Thoracic aorta (tissue), 2 donors: ENCODE results near the gene ATP2C1. TPM values are rescaled to one million over a fixed set of nuclear protein-coding genes. Genes with fewer than 3 reads are reported as not detected.

Experiments
- ATAC-seq: fragments of 150-250 bp; one replicate; pipeline ENCODE4 v1.8.0; 2017; ENCODE audit warnings: low read depth; ENCODE audit not compliant: insufficient number of reproducible peaks, low FRiP score
- DNase-seq: peaks from one replicate; pipeline ENCODE4 v3.0.0-alpha.2; 2020; ENCODE audit warnings: low spot score
- H3K27ac ChIP-seq, 2 donors: fragments of 200-600 bp; sonication (generic); 1 replicate in 1 of 2; 2 replicates in 1 of 2; pipeline ENCODE4 v1.5.1; 2016; ENCODE audit warnings: mild to moderate bottlenecking in 2 of 2, moderate library complexity in 2 of 2
- H3K27me3 ChIP-seq: fragments of 200-600 bp; sonication (generic); replicated peaks from 2 replicates; pipeline ENCODE4 v1.6.0; 2016; ENCODE audit warnings: mild to moderate bottlenecking; ENCODE audit not compliant: insufficient read depth
- H3K36me3 ChIP-seq: fragments of 200-600 bp; sonication (generic); one replicate; pipeline ENCODE4 v1.5.1; 2016
- H3K4me1 ChIP-seq, 2 donors: fragments of 200-600 bp; sonication (generic); 1 replicate in 1 of 2; 2 replicates in 1 of 2; pipeline versions ENCODE4 v1.5.1 to v1.6.0; 2016; ENCODE audit warnings: low read depth in 2 of 2, mild to moderate bottlenecking in 1 of 2; ENCODE audit not compliant: control insufficient read depth in 1 of 2
- H3K4me3 ChIP-seq: fragments of 200-600 bp; sonication (generic); 2 replicates; pipeline ENCODE4 v1.5.1; 2016; ENCODE audit warnings: mild to moderate bottlenecking
- H3K9me3 ChIP-seq: fragments of 200-600 bp; sonication (generic); 2 replicates; pipeline ENCODE4 v1.5.1; 2016
- total RNA-seq, 2 donors: library from RNA; depleted of rRNA; stranded (reverse); fragments of >200 nt; gene quantifications; one replicate each; pipeline versions ENCODE4 v1.1.0 to v1.2.3, GENCODE V29; 2016
- TF ChIP-seq, protein P1 (sequence below): fragments of 200-600 bp; sonication (generic); IDR thresholded peaks from one replicate; pipeline ENCODE4 v1.5.1; 2019; ENCODE audit warnings: antibody characterized with exemption

The ATP2C1 gene, protein sequence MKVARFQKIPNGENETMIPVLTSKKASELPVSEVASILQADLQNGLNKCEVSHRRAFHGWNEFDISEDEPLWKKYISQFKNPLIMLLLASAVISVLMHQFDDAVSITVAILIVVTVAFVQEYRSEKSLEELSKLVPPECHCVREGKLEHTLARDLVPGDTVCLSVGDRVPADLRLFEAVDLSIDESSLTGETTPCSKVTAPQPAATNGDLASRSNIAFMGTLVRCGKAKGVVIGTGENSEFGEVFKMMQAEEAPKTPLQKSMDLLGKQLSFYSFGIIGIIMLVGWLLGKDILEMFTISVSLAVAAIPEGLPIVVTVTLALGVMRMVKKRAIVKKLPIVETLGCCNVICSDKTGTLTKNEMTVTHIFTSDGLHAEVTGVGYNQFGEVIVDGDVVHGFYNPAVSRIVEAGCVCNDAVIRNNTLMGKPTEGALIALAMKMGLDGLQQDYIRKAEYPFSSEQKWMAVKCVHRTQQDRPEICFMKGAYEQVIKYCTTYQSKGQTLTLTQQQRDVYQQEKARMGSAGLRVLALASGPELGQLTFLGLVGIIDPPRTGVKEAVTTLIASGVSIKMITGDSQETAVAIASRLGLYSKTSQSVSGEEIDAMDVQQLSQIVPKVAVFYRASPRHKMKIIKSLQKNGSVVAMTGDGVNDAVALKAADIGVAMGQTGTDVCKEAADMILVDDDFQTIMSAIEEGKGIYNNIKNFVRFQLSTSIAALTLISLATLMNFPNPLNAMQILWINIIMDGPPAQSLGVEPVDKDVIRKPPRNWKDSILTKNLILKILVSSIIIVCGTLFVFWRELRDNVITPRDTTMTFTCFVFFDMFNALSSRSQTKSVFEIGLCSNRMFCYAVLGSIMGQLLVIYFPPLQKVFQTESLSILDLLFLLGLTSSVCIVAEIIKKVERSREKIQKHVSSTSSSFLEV
- 10 to 100 TPM; 51.1 to 53.1 TPM for total RNA-seq

DNA sequence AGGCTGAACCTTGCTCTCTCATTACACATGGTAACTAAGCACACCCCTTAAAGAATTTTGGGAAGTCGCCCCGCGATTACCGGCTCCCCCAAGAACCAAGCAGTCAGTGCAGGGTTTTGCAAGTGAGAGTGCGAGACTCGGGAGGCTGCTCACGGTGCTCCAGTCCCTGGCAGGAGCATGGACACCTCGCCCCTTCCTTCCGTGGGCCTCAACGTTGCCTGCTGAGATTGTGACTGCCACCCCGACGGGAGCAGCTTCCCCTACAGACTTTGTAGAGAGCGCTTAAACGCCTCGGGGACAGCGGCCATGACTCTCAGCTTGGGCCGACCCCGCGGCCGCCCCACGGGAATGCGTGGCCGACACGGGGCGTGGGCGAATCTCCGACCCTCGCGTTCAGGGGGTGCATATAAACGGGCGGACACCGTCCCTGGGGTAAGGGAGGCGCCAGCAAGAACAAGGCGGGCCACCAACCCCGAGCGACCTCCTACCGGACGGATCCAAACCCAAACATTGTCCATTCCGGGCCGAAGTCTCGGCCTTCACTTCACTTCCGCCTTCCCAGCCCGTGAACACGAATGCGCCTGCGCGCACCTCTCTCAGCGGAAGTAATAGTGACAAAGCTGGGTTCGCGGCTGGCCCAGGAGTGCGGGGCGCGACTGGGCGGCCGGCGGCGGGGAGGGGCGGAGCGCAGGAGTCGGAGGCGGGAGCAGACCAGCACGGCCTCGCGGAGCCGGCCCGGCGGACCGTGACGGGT lies at the start of gene ATP2C1:
ATP2C1 (plus strand) TSS at position 709 of the 754 bp plus-strand sequence. CDS start 686 bp downstream, outside the sequence.
- Histone ChIP-seq H3K36me3 (no peaks in the 10 kb centered on the region), H3K4me1 (peaks cover 9 to 30% of the 10 kb centered on the region in 2 donors), H3K27ac (peak within 1 kb of the TSS; percentile 98 to 99), H3K27me3 (no peaks in the 10 kb centered on the region), H3K9me3 (no peaks in the 10 kb centered on the region), H3K4me3 (peak within 1 kb of the TSS; percentile 99)
- TF ChIP-seq, protein P1, sequence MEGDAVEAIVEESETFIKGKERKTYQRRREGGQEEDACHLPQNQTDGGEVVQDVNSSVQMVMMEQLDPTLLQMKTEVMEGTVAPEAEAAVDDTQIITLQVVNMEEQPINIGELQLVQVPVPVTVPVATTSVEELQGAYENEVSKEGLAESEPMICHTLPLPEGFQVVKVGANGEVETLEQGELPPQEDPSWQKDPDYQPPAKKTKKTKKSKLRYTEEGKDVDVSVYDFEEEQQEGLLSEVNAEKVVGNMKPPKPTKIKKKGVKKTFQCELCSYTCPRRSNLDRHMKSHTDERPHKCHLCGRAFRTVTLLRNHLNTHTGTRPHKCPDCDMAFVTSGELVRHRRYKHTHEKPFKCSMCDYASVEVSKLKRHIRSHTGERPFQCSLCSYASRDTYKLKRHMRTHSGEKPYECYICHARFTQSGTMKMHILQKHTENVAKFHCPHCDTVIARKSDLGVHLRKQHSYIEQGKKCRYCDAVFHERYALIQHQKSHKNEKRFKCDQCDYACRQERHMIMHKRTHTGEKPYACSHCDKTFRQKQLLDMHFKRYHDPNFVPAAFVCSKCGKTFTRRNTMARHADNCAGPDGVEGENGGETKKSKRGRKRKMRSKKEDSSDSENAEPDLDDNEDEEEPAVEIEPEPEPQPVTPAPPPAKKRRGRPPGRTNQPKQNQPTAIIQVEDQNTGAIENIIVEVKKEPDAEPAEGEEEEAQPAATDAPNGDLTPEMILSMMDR, result no peak
- DNase-seq (peak; percentile 89), ATAC-seq (peak; percentile 81)

- no peak overlapping the region for H3K27ac ChIP-seq
- no peak for ATAC-seq
Measured at GRCh38 chr3:130844462-130844861, 49.4 kb upstream of the ATP2C1 start.

DNA sequence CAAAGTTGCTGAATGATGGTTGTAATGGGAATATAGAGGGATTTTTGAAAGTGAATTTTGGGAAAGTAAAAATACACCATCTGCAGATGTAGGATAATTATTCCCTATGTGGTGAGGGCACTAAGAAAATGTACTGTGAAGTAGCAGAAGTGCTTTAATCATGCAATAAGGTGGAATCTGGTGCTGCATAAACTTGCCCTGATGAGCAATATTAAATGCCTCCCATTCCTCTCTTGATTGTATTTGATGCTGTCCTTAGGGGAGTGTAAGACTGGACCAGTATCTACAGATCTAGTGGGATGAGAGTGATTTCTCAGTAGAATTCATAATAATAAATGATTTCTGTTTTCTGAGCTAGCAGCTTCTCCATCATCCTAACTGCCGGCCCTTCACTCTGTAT lies 47.7 kb upstream of the ATP2C1 start:
- no peaks in the 10 kb centered on the region for H3K9me3 ChIP-seq
- TF ChIP-seq, protein P1, result no peak
- no peaks in the 10 kb centered on the region for H3K36me3 ChIP-seq
- no peak overlapping the region for H3K27ac ChIP-seq
- no peak for DNase-seq
- H3K27me3 ChIP-seq, result no peaks in the 10 kb centered on the region
- peaks cover 5 to 18% of the 10 kb centered on the region in 2 donors for H3K4me1 ChIP-seq
- no peak overlapping the region for H3K4me3 ChIP-seq
- ATAC-seq, result no peak

More at GRCh38 chr3:130844462-130844861, 49.4 kb upstream of the ATP2C1 start:
- H3K4me3 ChIP-seq, result no peak overlapping the region
- no peaks in the 10 kb centered on the region for H3K27me3 ChIP-seq
- DNase-seq, result no peak
- H3K4me1 ChIP-seq, result peaks cover 4 to 14% of the 10 kb centered on the region in 2 donors
- TF ChIP-seq, protein P1, result no peak
- no peaks in the 10 kb centered on the region for H3K36me3 ChIP-seq
- no peaks in the 10 kb centered on the region for H3K9me3 ChIP-seq

GRCh38 chr3:130849091-130849552 lies 44.8 kb upstream of the ATP2C1 start:
- Histone ChIP-seq H3K4me1 (peaks cover 9 to 28% of the 10 kb centered on the region in 2 donors), H3K4me3 (no peak overlapping the region), H3K27me3 (no peaks in the 10 kb centered on the region), H3K27ac (no peak overlapping the region), H3K9me3 (no peaks in the 10 kb centered on the region), H3K36me3 (no peaks in the 10 kb centered on the region)
- ATAC-seq, result no peak
- TF ChIP-seq, protein P1, result no peak
- no peak for DNase-seq
